ENCODE results near the gene TMEM178B.

TMEM178B gene

DNA sequence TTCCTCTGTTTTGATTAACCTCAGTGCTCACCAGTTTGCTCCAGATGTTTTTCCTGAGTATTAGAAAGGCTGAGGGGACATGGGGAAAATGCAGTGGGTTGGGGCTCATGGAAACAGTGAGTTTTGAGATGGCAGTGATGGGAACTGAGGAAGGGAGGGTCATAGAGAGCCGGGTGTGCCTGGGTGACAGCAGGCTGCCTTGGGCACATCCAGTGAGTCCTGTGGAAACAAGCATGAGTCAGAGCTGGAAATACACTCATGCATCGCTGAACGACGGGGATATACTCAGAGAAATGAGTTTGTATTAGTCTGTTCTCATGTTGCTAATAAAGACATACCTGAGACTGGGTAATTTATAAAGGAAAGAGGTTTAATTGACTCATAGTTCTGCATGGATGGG is 202.2 kb downstream of the TMEM178B start:
- DNase-seq, result peak in 8 of 42 donors; percentile 12 to 67 (median 44)
- intact Hi-C loops (cut with DNase I), result loop anchor here (10.0 kb wide), 1 partner anchor 259 kb away; no protein-coding TSS in a partner anchor

DNA sequence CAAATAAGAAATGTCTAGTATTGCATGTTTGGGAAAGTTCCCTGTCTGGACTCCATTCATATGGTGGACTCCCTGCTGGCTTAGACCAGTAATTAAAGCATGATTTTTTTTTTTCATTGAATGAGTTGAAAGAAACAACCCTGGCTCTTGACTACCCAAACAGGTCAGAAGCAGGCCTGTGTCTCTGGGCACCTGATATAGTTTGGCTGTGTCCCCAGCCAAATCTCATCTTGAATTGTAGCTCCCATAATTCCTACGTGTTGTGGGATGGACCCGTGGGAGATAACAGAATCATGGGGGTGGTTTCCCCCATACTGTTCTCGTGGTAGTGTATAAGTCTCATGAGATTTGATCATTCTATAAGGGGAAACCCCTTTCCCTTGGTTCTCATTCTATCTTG is 206.2 kb downstream of the TMEM178B start:
- DNase-seq, result peak in 1 of 42 donors; percentile 29
- intact Hi-C loops (cut with DNase I), result no loop called here

DNA sequence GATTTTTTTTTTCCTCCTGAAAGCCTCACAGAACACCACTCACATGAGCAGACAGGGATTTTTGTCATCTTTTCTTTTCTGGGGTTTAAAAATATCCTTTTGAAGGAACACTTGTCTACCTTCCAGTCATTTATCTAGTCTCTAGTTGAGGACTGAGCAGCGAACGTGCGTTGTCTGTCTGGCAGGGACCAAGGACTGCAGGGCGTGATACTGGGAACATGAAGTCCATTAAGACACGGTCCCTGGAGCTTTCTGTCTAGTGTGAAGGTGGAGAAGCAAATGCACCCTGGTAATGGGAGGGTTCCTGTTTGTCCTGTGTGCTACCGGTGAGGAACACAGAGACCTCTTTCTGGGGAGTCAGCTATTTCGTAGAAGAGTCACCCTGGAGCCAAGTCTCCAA is 207.4 kb downstream of the TMEM178B start:
- intact Hi-C loops (cut with DNase I), result no loop called here
- no peak for DNase-seq

DNA sequence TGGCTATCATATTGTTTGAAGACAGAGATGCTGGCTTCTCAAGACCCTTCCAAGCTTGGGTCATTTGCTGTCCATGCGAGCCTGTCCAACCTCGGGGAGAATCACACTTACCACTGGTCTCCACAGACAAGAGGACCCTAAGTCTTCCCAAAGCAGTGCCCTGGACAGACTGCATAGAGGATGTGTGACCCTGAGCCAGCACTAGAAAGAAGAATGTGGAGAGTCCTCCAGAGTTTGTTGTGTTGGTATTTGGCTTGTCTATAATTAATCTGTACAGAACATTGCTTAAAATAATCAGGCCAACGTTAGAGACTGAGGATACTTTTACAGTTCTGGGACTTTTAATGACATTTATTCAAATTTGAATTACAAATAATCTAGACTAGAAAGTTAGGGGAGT is 212.7 kb downstream of the TMEM178B start:
- intact Hi-C loops (cut with DNase I), result no loop called here

GRCh38 chr7:141287936-141288335 is 214.1 kb downstream of the TMEM178B start:
- intact Hi-C loops (cut with DNase I), result no loop called here
- DNase-seq, result no peak

More for the DNA sequence above, 212.7 kb downstream of the TMEM178B start:
- no peak for DNase-seq

- DNase-seq, result no peak
- intact Hi-C loops (cut with DNase I), result no loop called here
These were observed 214.8 kb downstream of the TMEM178B start for GRCh38 chr7:141288626-141289025.

DNA sequence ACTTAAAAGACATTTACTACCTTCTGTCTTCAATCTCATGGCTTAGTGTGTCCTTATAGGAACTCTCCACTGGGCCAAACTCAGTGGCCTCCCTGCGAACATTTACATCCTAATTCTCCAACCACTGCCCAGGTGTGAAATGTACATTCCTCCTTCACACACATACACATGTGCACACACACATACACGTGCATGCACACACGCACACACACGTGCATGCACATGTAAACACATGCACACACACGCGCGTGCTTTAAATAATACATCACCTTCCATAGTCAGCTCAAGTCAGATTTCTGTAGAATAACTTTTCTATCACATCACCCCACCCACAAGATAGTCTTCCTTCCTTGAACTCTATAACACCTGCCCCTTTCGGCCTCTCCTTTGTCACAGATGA is 216.5 kb downstream of the TMEM178B start:
- intact Hi-C loops (cut with DNase I), result no loop called here
- no peak for DNase-seq

DNA sequence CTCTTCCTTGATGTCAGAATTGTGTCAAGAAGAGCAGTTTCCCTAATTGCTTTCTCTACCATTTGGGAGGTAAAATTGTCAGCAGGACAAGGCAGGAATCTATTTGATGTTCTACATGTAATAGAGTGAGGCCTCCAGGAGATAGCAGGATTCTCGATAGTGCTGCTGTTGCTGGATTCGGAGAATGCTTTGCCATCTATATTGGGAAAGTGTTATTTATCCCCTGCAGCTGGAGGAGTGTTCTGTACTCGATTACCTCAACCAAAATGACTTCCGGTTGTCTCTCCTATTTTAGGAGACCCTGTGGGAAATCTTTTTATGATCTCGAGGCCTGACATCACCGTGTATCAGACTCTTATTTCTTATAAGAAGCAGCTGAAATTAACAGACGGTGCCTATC is 217.1 kb downstream of the TMEM178B start:
- peak in 3 of 42 donors; percentile 9 to 58 (median 26) for DNase-seq
- intact Hi-C loops (cut with DNase I), result no loop called here

- intact Hi-C loops (cut with DNase I), result no loop called here
- DNase-seq, result no peak
These were observed 217.7 kb downstream of the TMEM178B start for GRCh38 chr7:141291541-141291940.

DNA sequence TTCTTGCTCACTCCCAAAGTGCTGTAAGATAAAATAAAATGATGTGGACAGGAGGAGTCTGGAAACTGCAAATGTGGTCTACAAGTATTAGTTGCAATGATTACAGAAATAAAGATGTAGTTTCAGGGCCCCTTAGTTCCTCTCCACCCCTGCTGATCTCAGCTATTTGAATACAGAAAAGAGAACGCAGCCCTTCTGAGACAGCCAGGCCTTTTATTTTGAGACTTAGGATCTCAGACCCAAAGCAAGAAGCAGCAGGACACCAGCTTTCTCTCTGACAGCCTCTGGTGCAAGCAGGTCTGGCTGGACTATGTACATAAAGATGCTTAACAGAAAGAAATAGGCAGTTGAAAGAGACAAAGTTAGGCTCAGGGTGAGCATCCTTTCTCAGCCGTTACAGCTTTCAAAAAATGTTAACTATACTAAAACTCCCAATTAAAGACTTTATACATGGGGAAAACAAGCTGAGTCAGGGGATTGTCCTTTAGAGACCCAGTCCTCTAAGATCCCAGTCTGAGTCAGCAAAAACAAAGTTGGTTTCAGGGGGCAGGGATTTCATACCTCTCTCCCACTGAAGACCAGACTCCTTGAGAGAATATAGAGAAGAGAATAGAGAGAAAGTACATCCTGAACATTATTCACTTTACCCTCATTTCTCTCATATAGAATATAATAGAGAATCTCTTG is 220.4 kb downstream of the TMEM178B start:
- intact Hi-C loops (cut with DNase I), result no loop called here
- DNase-seq, result no peak

GRCh38 chr7:141295367-141295895 is 221.6 kb downstream of the TMEM178B start:
- DNase-seq, result no peak
- intact Hi-C loops (cut with DNase I), result no loop called here

DNA sequence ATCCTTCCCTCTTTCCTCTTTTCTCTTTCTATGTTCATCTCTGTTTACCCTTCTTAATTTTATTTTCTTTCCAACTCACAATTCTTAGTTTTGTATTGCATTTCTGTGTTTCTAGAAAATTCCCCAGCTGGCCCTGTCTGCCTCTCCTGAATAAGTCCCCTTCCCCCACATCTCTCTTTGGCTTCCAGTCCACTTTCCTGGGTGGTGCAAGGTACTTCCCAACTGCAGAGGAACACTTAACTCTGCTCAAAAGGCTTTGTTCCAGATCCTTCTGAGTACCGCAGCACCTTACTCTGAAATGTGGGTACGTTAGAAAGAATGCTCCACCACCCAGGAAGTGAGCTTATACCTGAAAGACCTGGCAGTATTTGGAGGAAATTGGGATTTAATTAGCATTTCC is 227.0 kb downstream of the TMEM178B start:
- DNase-seq, result no peak
- intact Hi-C loops (cut with DNase I), result no loop called here

GRCh38 chr7:141301544-141301943 is 227.7 kb downstream of the TMEM178B start:
- intact Hi-C loops (cut with DNase I), result no loop called here
- no peak for DNase-seq

GRCh38 chr7:141302617-141303016 is 228.8 kb downstream of the TMEM178B start:
- intact Hi-C loops (cut with DNase I), result no loop called here
- DNase-seq, result no peak

- no peak for DNase-seq
- intact Hi-C loops (cut with DNase I), result no loop called here
These were observed 230.4 kb downstream of the TMEM178B start for GRCh38 chr7:141304291-141304690.

DNA sequence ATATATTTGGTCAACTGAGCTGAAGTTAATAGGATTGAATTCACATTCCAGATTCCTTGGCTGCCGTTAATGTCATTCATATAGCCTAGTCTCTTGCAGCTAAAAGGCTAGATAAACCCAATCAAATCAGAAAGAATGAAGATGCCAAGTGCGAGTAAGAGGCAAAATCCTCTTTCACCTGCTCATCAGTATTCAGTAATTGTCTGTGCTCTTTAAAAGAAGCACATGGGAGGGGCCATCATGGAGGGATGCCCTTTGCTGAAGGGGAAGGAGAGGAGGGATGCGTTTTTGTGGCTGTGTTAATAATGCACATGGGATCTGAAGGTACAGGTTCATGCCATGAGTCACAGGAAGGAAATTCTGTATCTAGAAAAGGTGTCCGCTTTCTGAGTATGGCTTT is 232.2 kb downstream of the TMEM178B start:
- intact Hi-C loops (cut with DNase I), result no loop called here
- peak in 1 of 42 donors; percentile 28 for DNase-seq

DNA sequence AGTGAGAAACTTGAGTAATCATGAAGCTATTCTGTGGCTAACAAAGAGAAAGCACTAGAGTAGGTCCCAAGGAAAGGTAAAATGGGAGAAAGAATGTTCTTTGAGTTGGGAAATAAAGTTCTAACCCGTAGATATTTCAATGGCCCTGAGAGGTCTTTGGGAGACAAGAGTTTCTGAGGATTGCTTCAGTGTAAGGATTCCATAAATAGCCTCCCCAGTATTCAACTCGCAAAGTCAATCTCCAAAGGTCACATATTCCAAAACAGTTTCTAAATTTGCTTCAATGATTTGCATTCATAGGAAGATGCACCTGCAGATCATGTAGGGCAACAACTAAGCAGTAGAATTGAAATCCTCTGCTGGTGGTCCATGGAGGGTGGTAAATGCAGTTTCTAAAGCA is 238.5 kb downstream of the TMEM178B start:
- intact Hi-C loops (cut with DNase I), result no loop called here
- no peak for DNase-seq

- intact Hi-C loops (cut with DNase I), result no loop called here
- DNase-seq, result no peak
These were observed 239.1 kb downstream of the TMEM178B start for GRCh38 chr7:141312828-141313521.

- DNase-seq, result no peak
- intact Hi-C loops (cut with DNase I), result no loop called here
These were observed 240.0 kb downstream of the TMEM178B start for GRCh38 chr7:141313896-141314295.

DNA sequence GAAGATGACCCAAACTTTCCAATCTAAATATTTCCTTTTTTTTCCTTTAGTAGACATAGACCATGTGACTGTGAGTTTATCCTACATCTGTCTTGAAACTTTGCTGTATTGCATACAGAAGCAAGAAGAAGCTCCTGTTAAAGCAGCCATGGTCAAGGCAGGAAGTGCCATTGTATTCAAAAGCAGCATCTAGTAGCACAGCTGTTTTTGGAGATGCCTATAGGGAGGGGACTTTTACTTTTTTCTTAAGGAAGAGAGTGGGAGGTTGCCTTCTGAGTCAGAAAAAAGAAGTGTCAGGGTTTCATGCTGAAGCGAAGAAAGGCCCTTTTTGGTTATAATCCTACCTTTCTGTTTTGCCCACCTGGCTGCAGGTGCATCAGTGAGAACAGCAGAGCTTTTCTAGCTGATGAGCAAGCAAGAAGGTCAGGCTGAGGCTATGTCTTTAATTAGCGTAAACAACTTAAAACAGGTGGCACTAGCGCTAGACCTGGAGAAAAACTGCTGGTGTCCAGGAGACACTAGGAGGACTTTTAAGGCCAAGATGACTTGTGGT is 243.2 kb downstream of the TMEM178B start:
- DNase-seq, result no peak
- intact Hi-C loops (cut with DNase I), result no loop called here
